Activated CD4-positive, alpha-beta memory T cell treated with anti-CD3 and anti-CD28 coated beads, Interleukin-2, amount 10 ng/mL, durations not matched to agents 7 days and 5 days (primary cell): Measurements from ENCODE around the gene CCDC121. TPM values are rescaled to one million over a fixed set of nuclear protein-coding genes. Genes with fewer than 3 reads are reported as not detected.
A peak's percentile ranks its signal among the peaks of the same experiment; 100 is the strongest.

ENCODE experiments used
- CTCF ChIA-PET: fragments of 350-600 bp; sonication (Branson Sonifier 250); formaldehyde crosslinking; loops from one replicate; lab custom pipeline; 2021; ENCODE audit warnings: antibody characterized with exemption, inconsistent platforms; lab: Charles Lee
- POLR2A ChIA-PET: fragments of 350-600 bp; sonication (Branson Sonifier 250); formaldehyde crosslinking; loops from one replicate; lab custom pipeline; 2021; ENCODE audit warnings: antibody characterized with exemption; lab: Charles Lee
- DNase-seq: peaks from one replicate; pipeline ENCODE4 v3.0.0-alpha.2; 2020
- H3K27ac Mint-ChIP-seq: one replicate; pipeline ENCODE4 v1.8.0; 2021; ENCODE audit warnings: mild to moderate bottlenecking, mixed read lengths
- H3K27me3 Mint-ChIP-seq: one replicate; pipeline ENCODE4 v1.8.0; 2021; ENCODE audit warnings: mixed read lengths
- H3K36me3 Mint-ChIP-seq: one replicate; pipeline ENCODE4 v1.8.0; 2021; ENCODE audit warnings: low read depth, mixed read lengths
- H3K4me1 Mint-ChIP-seq: one replicate; pipeline ENCODE4 v1.8.0; 2021; ENCODE audit warnings: mixed read lengths
- H3K4me3 Mint-ChIP-seq: one replicate; pipeline ENCODE4 v1.8.0; 2021; ENCODE audit warnings: mild to moderate bottlenecking, mixed read lengths
- H3K9me3 Mint-ChIP-seq: one replicate; pipeline ENCODE4 v1.8.0; 2021; ENCODE audit warnings: mixed read lengths
- total RNA-seq, 2 experiments: library from RNA; stranded (reverse); gene quantifications; one replicate each; pipeline ENCODE4 v1.2.3, GENCODE V29; 2021

Gene CCDC121
- total RNA-seq, 2 experiments from 2014 or later = 0.78 to 0.90 TPM

GRCh38 chr2:27653397-27653796, 24.6 kb upstream of the CCDC121 start:
- POLR2A ChIA-PET = interaction anchor here (1.1 kb wide), 1 partner anchor 15 kb away, joined by 3 read pairs; no protein-coding TSS in a partner anchor
- peak overlapping the region; percentile 22 for H3K27ac Mint-ChIP-seq
- CTCF ChIA-PET = no interaction called here

GRCh38 chr2:27652790-27653189, 24.0 kb upstream of the CCDC121 start:
- H3K4me3 Mint-ChIP-seq = no peak overlapping the region
- H3K9me3 Mint-ChIP-seq = no peaks in the 10 kb centered on the region
- no peak overlapping the region for H3K27ac Mint-ChIP-seq
- H3K36me3 Mint-ChIP-seq = peaks cover 74% of the 10 kb centered on the region
- peaks cover 18% of the 10 kb centered on the region for H3K4me1 Mint-ChIP-seq
- ChIA-PET POLR2A (interaction anchor here (0.7 to 1.1 kb wide), 2 partner anchors 11 to 14 kb away, joined by 3 read pairs; partner anchors contain the start of genes SLC4A1AP and SUPT7L), CTCF (interaction anchor here (1.1 kb wide), 1 partner anchor 30 kb away, joined by 3 read pairs; no protein-coding TSS in a partner anchor)
- no peak for DNase-seq
- H3K27me3 Mint-ChIP-seq = no peaks in the 10 kb centered on the region

More at GRCh38 chr2:27653397-27653796, 24.6 kb upstream of the CCDC121 start:
- Mint-ChIP-seq H3K27me3 (no peaks in the 10 kb centered on the region), H3K4me3 (no peak overlapping the region), H3K4me1 (peaks cover 18% of the 10 kb centered on the region), H3K36me3 (peaks cover 69% of the 10 kb centered on the region), H3K9me3 (no peaks in the 10 kb centered on the region)
- DNase-seq = no peak

GRCh38 chr2:27652341-27652740, 23.5 kb upstream of the CCDC121 start:
- Mint-ChIP-seq H3K9me3 (no peaks in the 10 kb centered on the region), H3K4me1 (peaks cover 18% of the 10 kb centered on the region), H3K36me3 (peaks cover 76% of the 10 kb centered on the region), H3K4me3 (no peak overlapping the region), H3K27ac (no peak overlapping the region), H3K27me3 (no peaks in the 10 kb centered on the region)
- CTCF ChIA-PET = interaction anchor here (1.1 kb wide), 1 partner anchor 31 kb away, joined by 3 read pairs; no protein-coding TSS in a partner anchor
- DNase-seq = no peak
- POLR2A ChIA-PET = interaction anchor here (0.7 to 1.1 kb wide), 2 partner anchors 11 to 13 kb away, joined by 3 read pairs; partner anchors contain the start of genes SLC4A1AP and SUPT7L

- Mint-ChIP-seq H3K4me1 (peaks cover 18% of the 10 kb centered on the region), H3K27ac (no peak overlapping the region), H3K27me3 (no peaks in the 10 kb centered on the region), H3K9me3 (no peaks in the 10 kb centered on the region), H3K36me3 (peaks cover 72% of the 10 kb centered on the region), H3K4me3 (no peak overlapping the region)
- no peak for DNase-seq
- ChIA-PET POLR2A (no interaction called here), CTCF (interaction anchor here (0.6 to 1.1 kb wide), 2 partner anchors 31 to 32 kb away, joined by 3 to 5 read pairs; no protein-coding TSS in a partner anchor)
Observed at GRCh38 chr2:27651056-27651455, 22.2 kb upstream of the CCDC121 start.

GRCh38 chr2:27647737-27648136, 18.9 kb upstream of the CCDC121 start:
- Mint-ChIP-seq H3K36me3 (peaks cover 51% of the 10 kb centered on the region), H3K27ac (no peak overlapping the region), H3K4me1 (peaks cover 4% of the 10 kb centered on the region), H3K4me3 (no peak overlapping the region), H3K9me3 (no peaks in the 10 kb centered on the region), H3K27me3 (no peaks in the 10 kb centered on the region)
- ChIA-PET CTCF (interaction anchor here (1.0 to 2.2 kb wide), 2 partner anchors 10 to 36 kb away, joined by 4 to 7 read pairs; no protein-coding TSS in a partner anchor), POLR2A (interaction anchor here (0.7 to 2.5 kb wide), 3 partner anchors 9 to 62 kb away, joined by 3 to 7 read pairs (median 4); no protein-coding TSS in a partner anchor)
- no peak for DNase-seq

- Mint-ChIP-seq H3K27ac (no peak overlapping the region), H3K36me3 (peaks cover 49% of the 10 kb centered on the region), H3K4me3 (no peak overlapping the region)
Observed at GRCh38 chr2:27647289-27647688, 18.5 kb upstream of the CCDC121 start.

GRCh38 chr2:27645197-27645596, 16.4 kb upstream of the CCDC121 start:
- Mint-ChIP-seq H3K4me3 (no peak overlapping the region), H3K4me1 (no peaks in the 10 kb centered on the region), H3K36me3 (peaks cover 54% of the 10 kb centered on the region), H3K27me3 (no peaks in the 10 kb centered on the region), H3K27ac (no peak overlapping the region), H3K9me3 (no peaks in the 10 kb centered on the region)
- POLR2A ChIA-PET = no interaction called here
- CTCF ChIA-PET = no interaction called here
- no peak for DNase-seq

More at GRCh38 chr2:27647289-27647688, 18.5 kb upstream of the CCDC121 start:
- CTCF ChIA-PET = interaction anchor here (0.6 to 2.2 kb wide), 2 partner anchors 36 to 155 kb away, joined by 3 to 7 read pairs; no protein-coding TSS in a partner anchor
- Mint-ChIP-seq H3K4me1 (no peaks in the 10 kb centered on the region), H3K27me3 (no peaks in the 10 kb centered on the region), H3K9me3 (no peaks in the 10 kb centered on the region)
- POLR2A ChIA-PET = interaction anchor here (1.1 to 1.2 kb wide), 3 partner anchors 9 to 62 kb away, joined by 3 to 6 read pairs (median 5); partner anchors contain the start of genes SLC4A1AP and SUPT7L
- DNase-seq = no peak

GRCh38 chr2:27640722-27641245, 12.0 kb upstream of the CCDC121 start:
- ChIA-PET CTCF (no interaction called here), POLR2A (no interaction called here)
- DNase-seq = no peak
- Mint-ChIP-seq H3K27ac (no peak overlapping the region), H3K4me3 (no peak overlapping the region), H3K27me3 (no peaks in the 10 kb centered on the region), H3K9me3 (no peaks in the 10 kb centered on the region), H3K36me3 (peaks cover 58% of the 10 kb centered on the region), H3K4me1 (peaks cover 29% of the 10 kb centered on the region)

GRCh38 chr2:27638709-27639108, 9.9 kb upstream of the CCDC121 start:
- CTCF ChIA-PET = interaction anchor here (0.9 to 2.0 kb wide), 3 partner anchors 9 to 45 kb away, joined by 3 to 9 read pairs (median 3); no protein-coding TSS in a partner anchor
- Mint-ChIP-seq H3K9me3 (no peaks in the 10 kb centered on the region), H3K36me3 (peaks cover 70% of the 10 kb centered on the region), H3K27me3 (no peaks in the 10 kb centered on the region), H3K4me1 (peaks cover 34% of the 10 kb centered on the region), H3K4me3 (peak overlapping the region; percentile 14), H3K27ac (peak overlapping the region; percentile 87)
- no peak for DNase-seq
- POLR2A ChIA-PET = interaction anchor here (0.6 to 2.4 kb wide), 13 partner anchors 8 to 209 kb away, joined by 3 to 37 read pairs (median 4); partner anchors contain the start of genes CCDC121, GPN1, SLC4A1AP and SUPT7L

GRCh38 chr2:27638037-27638637, 9.3 kb upstream of the CCDC121 start:
- Mint-ChIP-seq H3K27me3 (no peaks in the 10 kb centered on the region), H3K4me1 (peaks cover 34% of the 10 kb centered on the region), H3K9me3 (no peaks in the 10 kb centered on the region), H3K27ac (peak overlapping the region; percentile 87), H3K4me3 (peak overlapping the region; percentile 14), H3K36me3 (peaks cover 68% of the 10 kb centered on the region)
- ChIA-PET POLR2A (interaction anchor here (0.9 to 2.4 kb wide), 10 partner anchors 9 to 210 kb away, joined by 3 to 37 read pairs (median 4); partner anchors contain the start of genes CCDC121, GPN1, NRBP1 and SLC4A1AP), CTCF (interaction anchor here (0.6 to 2.0 kb wide), 4 partner anchors 9 to 46 kb away, joined by 3 to 9 read pairs (median 3); no protein-coding TSS in a partner anchor)
- no peak for DNase-seq

- ChIA-PET POLR2A (no interaction called here), CTCF (no interaction called here)
Observed at GRCh38 chr2:27636766-27637165, 8.0 kb upstream of the CCDC121 start.

GRCh38 chr2:27634291-27634690, 5.5 kb upstream of the CCDC121 start:
- Mint-ChIP-seq H3K9me3 (no peaks in the 10 kb centered on the region), H3K4me3 (no peak overlapping the region), H3K27ac (no peak overlapping the region), H3K36me3 (peaks cover 65% of the 10 kb centered on the region), H3K27me3 (no peaks in the 10 kb centered on the region), H3K4me1 (peaks cover 44% of the 10 kb centered on the region)
- ChIA-PET CTCF (no interaction called here), POLR2A (no interaction called here)
- no peak for DNase-seq

More at GRCh38 chr2:27636766-27637165, 8.0 kb upstream of the CCDC121 start:
- peaks cover 38% of the 10 kb centered on the region for H3K4me1 Mint-ChIP-seq
- H3K27ac Mint-ChIP-seq = no peak overlapping the region
- H3K36me3 Mint-ChIP-seq = peaks cover 72% of the 10 kb centered on the region
- H3K27me3 Mint-ChIP-seq = no peaks in the 10 kb centered on the region
- no peak overlapping the region for H3K4me3 Mint-ChIP-seq
- H3K9me3 Mint-ChIP-seq = no peaks in the 10 kb centered on the region
- no peak for DNase-seq
